ENCODE data around the gene CES4A. TPM values are rescaled to one million over a fixed set of nuclear protein-coding genes. Genes with fewer than 3 reads are reported as not detected.
"Not testable (repeated sequence)": the region's sequence is repeated elsewhere in the genome, so short reads cannot be mapped to it uniquely, and the experiment has no call there.

CES4A gene
- 10.9 TPM for polyA plus RNA-seq (2013)

DNA sequence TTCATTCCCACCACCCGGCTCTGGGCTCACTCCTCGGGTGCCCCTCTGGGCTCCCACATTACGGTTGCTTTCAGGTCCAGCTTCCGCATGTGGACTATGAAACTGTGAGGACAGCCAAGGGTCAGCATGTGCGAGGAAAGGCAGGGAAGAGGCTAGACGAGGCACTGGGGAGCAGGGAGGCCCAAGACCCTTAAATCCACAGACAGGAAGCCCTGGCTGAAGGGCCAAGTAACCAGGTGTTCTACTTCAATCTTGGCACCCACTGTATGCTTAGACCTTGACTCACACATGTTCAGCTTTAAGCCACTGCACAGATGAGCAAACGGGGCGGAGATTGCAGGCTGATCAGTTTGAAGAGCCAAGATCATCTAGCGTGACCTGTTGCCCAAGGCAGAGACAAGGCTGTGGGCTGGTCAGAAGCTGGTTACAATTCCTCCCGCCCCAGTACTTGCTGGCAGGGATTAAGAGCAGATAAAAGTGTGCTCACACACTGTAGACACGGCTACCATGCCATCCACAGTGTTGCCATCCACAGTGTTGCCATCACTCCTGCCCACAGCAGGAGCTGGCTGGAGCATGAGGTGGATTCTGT is at the start of gene CES4A:
TSS of gene CES4A (plus strand) at position 393 of the 592 bp plus-strand sequence. CDS start at position 577, 184 bp downstream.
- Histone ChIP-seq H3K36me3 (ENCODE audit: control insufficient read depth in 4 of 4, insufficient read depth in 4 of 4, low read length in 3 of 4) (no peaks in the 10 kb centered on the region), H3K4me1 (ENCODE audit: control extremely low read depth in 1 of 4, control insufficient read depth in 4 of 4, insufficient read depth in 4 of 4, low read length in 3 of 4) (no peaks in the 10 kb centered on the region), H3K27me3 (replicated peaks in 2 of 5; ENCODE audit: control insufficient read depth in 4 of 5, insufficient read depth in 5 of 5, low read length in 4 of 5) (no peaks in the 10 kb centered on the region), H3K4me3 (ENCODE audit: control insufficient read depth in 1 of 7, extremely low read depth in 1 of 7, insufficient read depth in 4 of 7, low read depth in 2 of 7, low read length in 6 of 7) (no peak within 1 kb of the TSS), H3K27ac (ENCODE audit: insufficient read depth in 1 of 2, low read depth in 1 of 2, low read length in 2 of 2, poor library complexity in 1 of 2, severe bottlenecking in 2 of 2) (no peak within 1 kb of the TSS), H3K9me3 (ENCODE audit: control extremely low read depth in 1 of 5, control insufficient read depth in 4 of 5, insufficient read depth in 2 of 5, low read depth in 1 of 5, low read length in 4 of 5) (no peaks in the 10 kb centered on the region)
- DNase-seq, result no peak
- POLR2A ChIA-PET, result no interaction called here
- 91% methylated on average over 9 of the region's 11 CpGs for WGBS (ENCODE audit: insufficient coverage)
- CTCF ChIA-PET, result interaction anchor here (1.0 to 1.7 kb wide), 6 partner anchors 13 to 166 kb away, joined by 3 to 5 read pairs (median 3); no protein-coding TSS in a partner anchor

DNA sequence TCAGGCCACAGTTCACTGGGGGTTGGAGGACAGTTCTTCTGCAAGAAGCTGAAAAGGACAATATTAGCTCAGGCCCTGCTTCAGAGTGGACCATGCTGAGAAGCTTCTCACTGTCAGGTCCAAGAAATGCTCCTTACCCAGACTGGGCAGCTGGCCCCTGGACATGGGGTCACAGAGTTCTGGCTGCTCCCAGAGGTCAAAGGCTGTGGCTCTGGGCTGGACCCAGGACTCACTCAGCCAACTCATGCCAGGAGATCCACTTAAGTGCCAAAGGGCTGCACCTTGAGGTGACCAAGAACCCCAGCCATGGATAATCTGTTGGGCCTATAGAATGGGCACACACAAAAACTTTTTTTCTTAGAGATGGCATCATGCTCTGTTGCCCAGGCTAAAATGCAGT is 49.0 kb upstream of the CES4A start:
- CTCF ChIA-PET, result interaction anchor here (0.9 to 1.3 kb wide), 5 partner anchors 10 to 92 kb away, joined by 3 read pairs; partner anchors contain the start of gene RRAD
- H3K27me3 ChIP-seq (replicated peaks in 2 of 5; ENCODE audit: control insufficient read depth in 4 of 5, insufficient read depth in 5 of 5, low read length in 4 of 5), result no peaks in the 10 kb centered on the region
- H3K4me1 ChIP-seq (ENCODE audit: control extremely low read depth in 1 of 4, control insufficient read depth in 4 of 4, insufficient read depth in 4 of 4, low read length in 3 of 4), result peaks cover 0 to 17% (median 16%) of the 10 kb centered on the region in 4 experiments
- POLR2A ChIA-PET, result no interaction called here
- H3K4me3 ChIP-seq (ENCODE audit: control insufficient read depth in 1 of 7, extremely low read depth in 1 of 7, insufficient read depth in 4 of 7, low read depth in 2 of 7, low read length in 6 of 7), result no peak overlapping the region
- no peaks in the 10 kb centered on the region for H3K9me3 ChIP-seq (ENCODE audit: control extremely low read depth in 1 of 5, control insufficient read depth in 4 of 5, insufficient read depth in 2 of 5, low read depth in 1 of 5, low read length in 4 of 5)
- DNase-seq, result no peak
- peaks cover 16 to 69% (median 57%) of the 10 kb centered on the region in 4 experiments for H3K36me3 ChIP-seq (ENCODE audit: control insufficient read depth in 4 of 4, insufficient read depth in 4 of 4, low read length in 3 of 4)
- no peak overlapping the region for H3K27ac ChIP-seq (ENCODE audit: insufficient read depth in 1 of 2, low read depth in 1 of 2, low read length in 2 of 2, poor library complexity in 1 of 2, severe bottlenecking in 2 of 2)

DNA sequence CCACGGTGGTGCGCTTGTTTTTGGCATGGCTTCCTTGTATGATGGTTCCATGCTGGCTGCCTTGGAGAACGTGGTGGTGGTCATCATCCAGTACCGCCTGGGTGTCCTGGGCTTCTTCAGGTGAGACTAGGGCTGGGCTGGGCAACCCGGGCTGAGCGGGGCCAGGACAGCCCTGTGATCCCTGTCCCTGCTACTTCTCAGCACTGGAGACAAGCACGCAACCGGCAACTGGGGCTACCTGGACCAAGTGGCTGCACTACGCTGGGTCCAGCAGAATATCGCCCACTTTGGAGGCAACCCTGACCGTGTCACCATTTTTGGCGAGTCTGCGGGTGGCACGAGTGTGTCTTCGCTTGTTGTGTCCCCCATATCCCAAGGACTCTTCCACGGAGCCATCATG is 48.2 kb upstream of the CES4A start:
- Histone ChIP-seq H3K9me3 (ENCODE audit: control extremely low read depth in 1 of 5, control insufficient read depth in 4 of 5, insufficient read depth in 2 of 5, low read depth in 1 of 5, low read length in 4 of 5) (no peaks in the 10 kb centered on the region), H3K4me3 (ENCODE audit: control insufficient read depth in 1 of 7, extremely low read depth in 1 of 7, insufficient read depth in 4 of 7, low read depth in 2 of 7, low read length in 6 of 7) (no peak overlapping the region), H3K27ac (ENCODE audit: insufficient read depth in 1 of 2, low read depth in 1 of 2, low read length in 2 of 2, poor library complexity in 1 of 2, severe bottlenecking in 2 of 2) (no peak overlapping the region), H3K27me3 (replicated peaks in 2 of 5; ENCODE audit: control insufficient read depth in 4 of 5, insufficient read depth in 5 of 5, low read length in 4 of 5) (no peaks in the 10 kb centered on the region), H3K4me1 (ENCODE audit: control extremely low read depth in 1 of 4, control insufficient read depth in 4 of 4, insufficient read depth in 4 of 4, low read length in 3 of 4) (peaks cover 0 to 14% (median 10%) of the 10 kb centered on the region in 4 experiments), H3K36me3 (ENCODE audit: control insufficient read depth in 4 of 4, insufficient read depth in 4 of 4, low read length in 3 of 4) (peaks cover 16 to 69% (median 57%) of the 10 kb centered on the region in 4 experiments)
- no peak for DNase-seq
- WGBS (ENCODE audit: insufficient coverage), result 96% methylated on average over 16 of the region's 16 CpGs
- CTCF ChIA-PET, result interaction anchor here (1.0 to 1.3 kb wide), 2 partner anchors 19 to 73 kb away, joined by 3 read pairs; no protein-coding TSS in a partner anchor
- POLR2A ChIA-PET, result no interaction called here

DNA sequence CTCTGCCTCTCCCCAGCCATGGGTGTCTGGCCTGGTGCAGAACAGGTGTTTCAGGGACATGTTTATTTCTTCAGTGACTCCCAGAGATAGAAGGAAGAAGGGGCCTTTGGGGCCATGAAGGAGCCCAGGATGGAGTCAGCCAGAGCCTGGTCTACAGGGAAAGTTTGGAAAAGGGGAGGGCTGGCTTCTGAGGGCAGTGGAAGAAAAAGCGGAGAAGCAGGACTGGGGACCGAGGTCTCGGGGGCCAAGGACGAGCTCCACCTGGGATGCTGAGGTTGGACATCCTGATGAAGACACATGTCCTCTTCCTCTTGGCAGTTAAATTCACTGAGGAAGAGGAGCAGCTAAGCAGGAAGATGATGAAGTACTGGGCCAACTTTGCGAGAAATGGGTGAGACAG is 45.4 kb upstream of the CES4A start:
- Histone ChIP-seq H3K4me3 (ENCODE audit: control insufficient read depth in 1 of 7, extremely low read depth in 1 of 7, insufficient read depth in 4 of 7, low read depth in 2 of 7, low read length in 6 of 7) (no peak overlapping the region), H3K4me1 (ENCODE audit: control extremely low read depth in 1 of 4, control insufficient read depth in 4 of 4, insufficient read depth in 4 of 4, low read length in 3 of 4) (peaks cover 0 to 7% (median 5%) of the 10 kb centered on the region in 4 experiments), H3K9me3 (ENCODE audit: control extremely low read depth in 1 of 5, control insufficient read depth in 4 of 5, insufficient read depth in 2 of 5, low read depth in 1 of 5, low read length in 4 of 5) (no peaks in the 10 kb centered on the region), H3K36me3 (ENCODE audit: control insufficient read depth in 4 of 4, insufficient read depth in 4 of 4, low read length in 3 of 4) (peaks cover 14 to 60% (median 51%) of the 10 kb centered on the region in 4 experiments), H3K27me3 (replicated peaks in 2 of 5; ENCODE audit: control insufficient read depth in 4 of 5, insufficient read depth in 5 of 5, low read length in 4 of 5) (peaks cover 0 to 5% (median 4%) of the 10 kb centered on the region in 5 experiments), H3K27ac (ENCODE audit: insufficient read depth in 1 of 2, low read depth in 1 of 2, low read length in 2 of 2, poor library complexity in 1 of 2, severe bottlenecking in 2 of 2) (no peak overlapping the region)
- WGBS (ENCODE audit: insufficient coverage), result 100% methylated on average over 5 of the region's 5 CpGs
- POLR2A ChIA-PET, result no interaction called here
- no peak for DNase-seq
- CTCF ChIA-PET, result interaction anchor here (0.8 to 3.6 kb wide), 9 partner anchors 9 to 250 kb away, joined by 3 to 13 read pairs (median 3); partner anchors contain the start of gene CIAO2B

DNA sequence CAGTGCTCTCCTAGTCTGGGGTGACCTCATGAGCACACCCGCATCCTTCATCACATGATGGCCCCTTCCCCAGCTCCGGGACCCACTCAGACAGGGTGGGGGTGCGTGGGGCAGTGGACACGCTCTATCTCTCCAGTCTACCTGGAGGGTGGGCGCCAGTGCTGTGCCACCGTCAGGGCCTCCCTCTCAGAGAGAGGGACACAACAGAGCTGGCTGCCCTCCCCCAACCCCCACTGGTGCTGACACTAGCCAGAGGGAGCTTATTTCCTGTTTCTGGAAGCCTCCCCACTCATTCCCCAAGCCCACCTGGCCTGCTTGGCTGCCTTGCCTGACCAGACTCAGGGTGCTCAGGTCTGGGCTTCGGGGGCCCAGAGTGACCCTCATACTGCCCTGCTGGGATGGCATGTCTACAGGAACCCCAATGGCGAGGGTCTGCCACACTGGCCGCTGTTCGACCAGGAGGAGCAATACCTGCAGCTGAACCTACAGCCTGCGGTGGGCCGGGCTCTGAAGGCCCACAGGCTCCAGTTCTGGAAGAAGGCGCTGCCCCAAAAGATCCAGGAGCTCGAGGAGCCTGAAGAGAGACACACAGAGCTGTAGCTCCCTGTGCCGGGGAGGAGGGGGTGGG is 44.8 kb upstream of the CES4A start:
- POLR2A ChIA-PET, result no interaction called here

DNA sequence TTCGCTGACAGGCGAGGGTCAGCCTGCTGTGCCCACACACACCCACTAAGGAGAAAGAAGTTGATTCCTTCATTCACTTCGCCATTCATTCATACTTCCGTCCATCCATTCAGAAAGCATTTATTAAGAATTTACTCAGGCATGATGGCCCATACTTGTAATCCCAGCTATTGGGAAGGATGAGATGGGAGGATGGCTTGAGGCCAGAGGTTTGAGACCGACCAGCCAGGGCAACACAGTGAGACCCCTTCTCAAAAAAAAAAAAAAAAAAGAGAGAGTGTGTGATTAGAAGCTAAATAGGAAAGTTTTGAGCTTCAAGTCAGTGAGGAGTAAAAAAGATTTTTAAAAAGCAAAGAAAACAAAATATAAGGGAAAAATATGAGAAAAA is 44.3 kb upstream of the CES4A start:
- ChIA-PET CTCF (interaction anchor here (1.0 to 3.6 kb wide), 7 partner anchors 10 to 230 kb away, joined by 3 to 13 read pairs (median 3); partner anchors contain the start of gene CIAO2B), POLR2A (no interaction called here)
- no peak overlapping the region for H3K27ac ChIP-seq (ENCODE audit: insufficient read depth in 1 of 2, low read depth in 1 of 2, low read length in 2 of 2, poor library complexity in 1 of 2, severe bottlenecking in 2 of 2)
- H3K27me3 ChIP-seq (replicated peaks in 2 of 5; ENCODE audit: control insufficient read depth in 4 of 5, insufficient read depth in 5 of 5, low read length in 4 of 5), result peaks cover 3 to 16% (median 7%) of the 10 kb centered on the region in 5 experiments
- H3K9me3 ChIP-seq (ENCODE audit: control extremely low read depth in 1 of 5, control insufficient read depth in 4 of 5, insufficient read depth in 2 of 5, low read depth in 1 of 5, low read length in 4 of 5), result no peaks in the 10 kb centered on the region
- peaks cover 12 to 50% (median 43%) of the 10 kb centered on the region in 4 experiments for H3K36me3 ChIP-seq (ENCODE audit: control insufficient read depth in 4 of 4, insufficient read depth in 4 of 4, low read length in 3 of 4)
- 80% methylated on average over 1 of the region's 5 CpGs for WGBS (ENCODE audit: insufficient coverage)
- peaks cover 0 to 17% (median 14%) of the 10 kb centered on the region in 4 experiments for H3K4me1 ChIP-seq (ENCODE audit: control extremely low read depth in 1 of 4, control insufficient read depth in 4 of 4, insufficient read depth in 4 of 4, low read length in 3 of 4)
- H3K4me3 ChIP-seq (ENCODE audit: control insufficient read depth in 1 of 7, extremely low read depth in 1 of 7, insufficient read depth in 4 of 7, low read depth in 2 of 7, low read length in 6 of 7), result no peak overlapping the region
- no peak for DNase-seq

More for the DNA sequence above, 44.8 kb upstream of the CES4A start:
- Histone ChIP-seq H3K4me1 (ENCODE audit: control extremely low read depth in 1 of 4, control insufficient read depth in 4 of 4, insufficient read depth in 4 of 4, low read length in 3 of 4) (peaks cover 0 to 12% (median 11%) of the 10 kb centered on the region in 4 experiments), H3K27ac (ENCODE audit: insufficient read depth in 1 of 2, low read depth in 1 of 2, low read length in 2 of 2, poor library complexity in 1 of 2, severe bottlenecking in 2 of 2) (no peak overlapping the region), H3K27me3 (replicated peaks in 2 of 5; ENCODE audit: control insufficient read depth in 4 of 5, insufficient read depth in 5 of 5, low read length in 4 of 5) (peaks cover 3 to 11% (median 7%) of the 10 kb centered on the region in 5 experiments), H3K9me3 (ENCODE audit: control extremely low read depth in 1 of 5, control insufficient read depth in 4 of 5, insufficient read depth in 2 of 5, low read depth in 1 of 5, low read length in 4 of 5) (no peaks in the 10 kb centered on the region), H3K36me3 (ENCODE audit: control insufficient read depth in 4 of 4, insufficient read depth in 4 of 4, low read length in 3 of 4) (peaks cover 14 to 55% (median 46%) of the 10 kb centered on the region in 4 experiments), H3K4me3 (ENCODE audit: control insufficient read depth in 1 of 7, extremely low read depth in 1 of 7, insufficient read depth in 4 of 7, low read depth in 2 of 7, low read length in 6 of 7) (no peak overlapping the region)
- DNase-seq, result no peak
- 96% methylated on average over 14 of the region's 15 CpGs for WGBS (ENCODE audit: insufficient coverage)
- CTCF ChIA-PET, result interaction anchor here (1.0 to 3.6 kb wide), 10 partner anchors 9 to 250 kb away, joined by 3 to 13 read pairs (median 3); partner anchors contain the start of gene CIAO2B

DNA sequence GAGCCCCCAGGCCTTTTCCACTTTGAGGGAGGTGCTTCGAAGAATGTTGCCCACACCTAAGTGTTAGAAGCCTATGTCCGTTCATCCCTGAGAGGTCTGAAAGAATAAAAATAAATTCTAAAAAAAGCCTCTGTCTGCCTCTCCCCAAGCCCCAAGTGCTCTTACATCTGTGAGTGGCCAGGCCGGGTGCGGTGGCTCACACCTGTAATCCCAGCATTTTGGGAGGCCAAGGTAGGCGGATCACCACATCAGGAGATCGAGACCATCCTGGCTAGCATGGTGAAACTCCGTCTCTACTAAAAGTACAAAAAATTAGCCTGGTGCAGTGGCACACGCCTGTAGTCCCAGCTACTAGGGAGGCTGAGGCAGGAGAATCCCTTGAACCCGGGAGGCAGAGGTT is 43.4 kb upstream of the CES4A start:
- WGBS (ENCODE audit: insufficient coverage), result 100% methylated on average over 8 of the region's 9 CpGs
- H3K27ac ChIP-seq (ENCODE audit: insufficient read depth in 1 of 2, low read depth in 1 of 2, low read length in 2 of 2, poor library complexity in 1 of 2, severe bottlenecking in 2 of 2); POLR2A ChIA-PET; DNase-seq; H3K9me3 ChIP-seq (ENCODE audit: control extremely low read depth in 1 of 5, control insufficient read depth in 4 of 5, insufficient read depth in 2 of 5, low read depth in 1 of 5, low read length in 4 of 5); H3K4me3 ChIP-seq (ENCODE audit: control insufficient read depth in 1 of 7, extremely low read depth in 1 of 7, insufficient read depth in 4 of 7, low read depth in 2 of 7, low read length in 6 of 7): not testable (repeated sequence)
- CTCF ChIA-PET, result interaction anchor here (1.0 to 3.6 kb wide), 3 partner anchors 23 to 63 kb away, joined by 3 to 13 read pairs (median 3); no protein-coding TSS in a partner anchor
- Histone ChIP-seq H3K4me1 (ENCODE audit: control extremely low read depth in 1 of 4, control insufficient read depth in 4 of 4, insufficient read depth in 4 of 4, low read length in 3 of 4) (peaks cover 0 to 17% (median 14%) of the 10 kb centered on the region in 4 experiments), H3K36me3 (ENCODE audit: control insufficient read depth in 4 of 4, insufficient read depth in 4 of 4, low read length in 3 of 4) (peaks cover 10 to 41% (median 36%) of the 10 kb centered on the region in 4 experiments), H3K27me3 (replicated peaks in 2 of 5; ENCODE audit: control insufficient read depth in 4 of 5, insufficient read depth in 5 of 5, low read length in 4 of 5) (peaks cover 3 to 25% (median 14%) of the 10 kb centered on the region in 5 experiments)
